Airway epithelial cell (primary cell): ENCODE data around the gene GRHL1. TPM values are rescaled to one million over a fixed set of nuclear protein-coding genes. Genes with fewer than 3 reads are reported as not detected.

ENCODE experiments used
- total RNA-seq: library from RNA; depleted of rRNA; stranded (reverse); fragments of >200 nt; gene quantifications from 2 replicates; pipeline ENCODE4 v1.2.3, GENCODE V29; 2015

The GRHL1 gene, protein sequence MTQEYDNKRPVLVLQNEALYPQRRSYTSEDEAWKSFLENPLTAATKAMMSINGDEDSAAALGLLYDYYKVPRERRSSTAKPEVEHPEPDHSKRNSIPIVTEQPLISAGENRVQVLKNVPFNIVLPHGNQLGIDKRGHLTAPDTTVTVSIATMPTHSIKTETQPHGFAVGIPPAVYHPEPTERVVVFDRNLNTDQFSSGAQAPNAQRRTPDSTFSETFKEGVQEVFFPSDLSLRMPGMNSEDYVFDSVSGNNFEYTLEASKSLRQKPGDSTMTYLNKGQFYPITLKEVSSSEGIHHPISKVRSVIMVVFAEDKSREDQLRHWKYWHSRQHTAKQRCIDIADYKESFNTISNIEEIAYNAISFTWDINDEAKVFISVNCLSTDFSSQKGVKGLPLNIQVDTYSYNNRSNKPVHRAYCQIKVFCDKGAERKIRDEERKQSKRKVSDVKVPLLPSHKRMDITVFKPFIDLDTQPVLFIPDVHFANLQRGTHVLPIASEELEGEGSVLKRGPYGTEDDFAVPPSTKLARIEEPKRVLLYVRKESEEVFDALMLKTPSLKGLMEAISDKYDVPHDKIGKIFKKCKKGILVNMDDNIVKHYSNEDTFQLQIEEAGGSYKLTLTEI
- 33.9 and 50.1 TPM in 2 replicates for total RNA-seq

DNA sequence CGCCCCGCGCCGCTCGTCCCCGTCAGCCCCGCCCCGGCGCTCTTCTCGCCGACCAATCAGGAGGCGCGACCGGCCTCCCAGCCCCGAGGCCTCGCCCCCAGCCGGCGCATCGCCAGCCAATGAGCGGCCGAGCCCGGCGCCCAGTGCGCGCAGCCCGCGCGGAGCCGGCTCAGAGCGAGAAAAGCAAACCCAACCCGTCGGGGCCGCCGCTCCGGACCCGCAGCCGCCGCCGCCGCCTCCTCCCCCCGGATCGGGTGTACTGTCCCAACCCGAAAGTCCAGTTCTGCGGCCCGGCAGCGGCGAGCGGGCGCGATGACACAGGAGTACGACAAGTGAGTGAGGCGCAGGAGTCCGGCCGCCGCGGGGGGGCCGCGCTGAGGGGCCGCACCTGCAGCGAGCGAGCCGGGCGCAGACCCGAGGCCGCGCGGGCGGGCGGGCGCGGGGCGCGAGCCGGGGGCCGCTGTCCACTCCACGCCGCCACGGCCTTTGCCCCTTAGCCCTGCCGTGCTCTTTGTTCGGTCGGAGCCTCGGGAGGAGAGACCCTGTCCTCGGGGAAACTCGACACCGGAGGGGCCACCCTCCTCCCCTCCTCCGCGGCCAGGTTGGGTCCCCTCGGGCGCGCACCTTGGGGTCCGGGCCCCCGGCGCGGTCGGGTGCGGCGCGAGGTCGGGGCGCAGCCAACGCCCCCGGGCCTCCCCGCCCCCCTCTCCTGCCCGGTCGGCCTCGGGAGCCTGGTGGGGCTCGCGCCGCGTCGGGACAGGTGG lies at the start of gene GRHL1:
Gene GRHL1 (plus strand): TSS at position 172 of the 764 bp plus-strand sequence. CDS start 141 bp downstream, at position 313.

DNA sequence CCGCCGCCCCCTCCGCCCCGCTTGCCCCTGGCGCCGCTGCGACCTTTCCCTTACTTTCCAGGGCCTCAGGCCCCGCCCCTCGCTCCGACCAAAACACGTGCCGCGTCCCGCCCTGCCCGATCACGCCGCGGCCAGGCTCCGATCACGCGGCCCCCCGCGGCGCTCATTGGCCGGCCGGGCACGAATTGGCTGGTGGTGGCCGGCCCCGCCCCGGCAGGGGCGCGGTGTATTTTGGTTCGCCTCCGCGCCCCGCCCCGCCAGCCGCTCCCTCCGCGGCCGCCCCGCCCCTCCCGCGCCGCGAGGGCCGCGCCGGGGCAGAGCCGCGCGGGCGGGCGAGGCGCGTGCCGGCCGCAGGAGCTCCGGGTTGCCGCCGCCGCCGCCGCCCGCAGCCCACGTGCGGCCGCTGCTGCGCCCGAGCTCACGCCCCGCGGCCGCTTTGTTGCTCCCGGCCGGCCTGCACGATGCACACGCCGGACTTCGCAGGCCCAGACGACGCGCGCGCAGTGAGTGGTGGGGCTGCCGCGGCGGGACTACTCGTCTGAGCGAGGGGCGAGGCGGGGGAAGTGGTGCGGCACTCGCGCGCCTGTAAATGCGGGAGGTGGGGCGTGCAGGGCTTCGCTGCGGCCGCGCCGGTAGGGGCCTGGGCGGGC lies 91.9 kb downstream of the GRHL1 start, which contains the start of gene KLF11:
Gene KLF11 (plus strand): TSS at position 295 of the 650 bp plus-strand sequence. CDS start 167 bp downstream, at position 462.

Other genes starting within 250 kb of the GRHL1 start
- gene TAF1B, start 108.2 kb upstream of the GRHL1 start, total RNA-seq: 4.4 and 13.9 TPM in 2 replicates
- gene KLF11, start 91.9 kb downstream of the GRHL1 start, total RNA-seq: 3.7 and 4.9 TPM in 2 replicates
- 0.28 TPM in 1 of 2 replicates, not detected in the other for gene CYS1, start 128.7 kb downstream of the GRHL1 start, total RNA-seq
- 97.3 and 152 TPM in 2 replicates for gene RRM2, start 171.0 kb downstream of the GRHL1 start, total RNA-seq